Endometrial microvascular endothelial cells (primary cell): ENCODE data around the gene CLTCL1. TPM values are rescaled to one million over a fixed set of nuclear protein-coding genes. Genes with fewer than 3 reads are reported as not detected.

Source experiments
- in situ Hi-C: cut with HindIII; loops from 2 replicates; pipeline ENCODE4 v1.10.0; 2017; ENCODE audit warnings: low sequenced_read_pairs, low pct_unique_long_range_greater_than_20kb; ENCODE audit errors: inconsistent ontology term
- total RNA-seq: library from RNA; depleted of rRNA; stranded (reverse); fragments of >200 nt; gene quantifications from one replicate; pipeline ENCODE4 v1.2.3, GENCODE V29; 2015; ENCODE audit errors: inconsistent ontology term

CLTCL1 gene
- total RNA-seq, 1 donor from 2014 or later = 1.8 TPM

- in situ Hi-C loops = no loop called here
Observed at GRCh38 chr22:19146215-19146968, 145.1 kb downstream of the CLTCL1 start.

- in situ Hi-C loops = no loop called here
Observed at GRCh38 chr22:19143967-19144400, 147.5 kb downstream of the CLTCL1 start.

GRCh38 chr22:19143212-19143611 lies 148.3 kb downstream of the CLTCL1 start:
- in situ Hi-C loops = no loop called here

- in situ Hi-C loops = no loop called here
Observed at GRCh38 chr22:19142394-19142793, 149.1 kb downstream of the CLTCL1 start.

- in situ Hi-C loops = no loop called here
Observed at GRCh38 chr22:19139974-19140373, 151.5 kb downstream of the CLTCL1 start.

GRCh38 chr22:19139001-19139356 lies 152.5 kb downstream of the CLTCL1 start:
- in situ Hi-C loops = no loop called here

GRCh38 chr22:19138217-19139000 lies 153.1 kb downstream of the CLTCL1 start:
- in situ Hi-C loops = no loop called here

- in situ Hi-C loops = no loop called here
Observed at GRCh38 chr22:19137384-19138216, 153.9 kb downstream of the CLTCL1 start.

GRCh38 chr22:19136915-19137314 lies 154.6 kb downstream of the CLTCL1 start:
- in situ Hi-C loops = no loop called here

- in situ Hi-C loops = no loop called here
Observed at GRCh38 chr22:19134874-19135273, 156.6 kb downstream of the CLTCL1 start.

GRCh38 chr22:19134176-19134831 lies 157.2 kb downstream of the CLTCL1 start:
- in situ Hi-C loops = no loop called here

GRCh38 chr22:19133561-19133960 lies 158.0 kb downstream of the CLTCL1 start:
- in situ Hi-C loops = no loop called here

- in situ Hi-C loops = no loop called here
Observed at GRCh38 chr22:19132693-19133400, 158.7 kb downstream of the CLTCL1 start.

- in situ Hi-C loops = no loop called here
Observed at GRCh38 chr22:19132153-19132552, 159.4 kb downstream of the CLTCL1 start.

- in situ Hi-C loops = no loop called here
Observed at GRCh38 chr22:19131685-19132015, 159.9 kb downstream of the CLTCL1 start.

GRCh38 chr22:19130959-19131684 lies 160.4 kb downstream of the CLTCL1 start, which contains the start of gene TSSK2:
Gene TSSK2, plus strand, starts transcription at chr22:19131308. Its CDS starts 92 bp downstream, at chr22:19131400.
- in situ Hi-C loops = no loop called here

GRCh38 chr22:19129871-19130270 lies 161.6 kb downstream of the CLTCL1 start:
- in situ Hi-C loops = no loop called here
